GM12878 (cell line): ENCODE measurements around the gene TTC31. TPM values are rescaled to one million over a fixed set of nuclear protein-coding genes. Genes with fewer than 3 reads are reported as not detected.

Source experiments
- ATAC-seq: fragments of 200-7000 bp; cut with Tn5 transposase; 3 replicates; pipeline ENCODE4 v1.9.1; 2020; ENCODE audit warnings: mild to moderate bottlenecking, moderate library complexity
- BruUV-seq: library from RNA; stranded (reverse); fragments of 400-500 nt; replicated peaks from 2 replicates; lab custom pipeline; 2021; lab: Mats Ljungman, UMichigan
- CTCF ChIA-PET: fragments of 300-600 bp; sonication (Branson Sonifier 250); formaldehyde crosslinking; extraction: SDS; loops from one replicate; lab custom pipeline; 2021; ENCODE audit warnings: inconsistent platforms; lab: Yijun Ruan, JAX
- POLR2A ChIA-PET: fragments of 350-600 bp; formaldehyde crosslinking; extraction: SDS; loops from one replicate; lab custom pipeline; 2021; ENCODE audit warnings: inconsistent platforms; lab: Charles Lee
- RAD21 ChIA-PET: fragments of 300-600 bp; sonication (Branson Sonifier 250); formaldehyde crosslinking; loops from one replicate; lab custom pipeline; 2023; ENCODE audit warnings: antibody characterized with exemption; ENCODE audit not compliant: unreplicated experiment; lab: Charles Lee
- SMC1A ChIA-PET: fragments of 300-600 bp; sonication (Branson Sonifier 250); formaldehyde crosslinking; loops from one replicate; lab custom pipeline; 2023; ENCODE audit not compliant: unreplicated experiment, uncharacterized antibody; lab: Charles Lee
- DNase-seq: peaks from one replicate; pipeline ENCODE4 v3.0.0-alpha.2; 2011; ENCODE audit warnings: low read depth, low spot score
- FAIRE-seq: peaks from 3 replicates; lab custom pipeline; 2011; peaks lifted over from hg19 to GRCh38; lab: Jason Lieb, UNC
- H2AFZ ChIP-seq: 2 replicates; pipeline ENCODE4 v1.6.0; 2011; ENCODE audit warnings: low read depth, low read length, control low read depth; ENCODE audit not compliant: control insufficient read depth
- H3K27ac ChIP-seq: 2 replicates; pipeline ENCODE4 v1.5.1; 2011; ENCODE audit warnings: control low read depth; ENCODE audit not compliant: control insufficient read depth, insufficient read depth
- H3K27me3 ChIP-seq, 2 experiments: replicated peaks in 1 of 2; 2 replicates each; pipeline versions ENCODE4 v1.6.0 to v1.6.1; 2011; ENCODE audit warnings: low read length in 1 of 2; ENCODE audit not compliant: control insufficient read depth in 2 of 2, insufficient read depth in 2 of 2
- H3K36me3 ChIP-seq, 2 experiments: 2 replicates each; pipeline ENCODE4 v1.5.1; 2011; ENCODE audit warnings: low read length in 1 of 2; ENCODE audit not compliant: control insufficient read depth in 2 of 2, insufficient read depth in 2 of 2
- H3K4me1 ChIP-seq: 2 replicates; pipeline ENCODE4 v1.6.1; 2011; ENCODE audit warnings: mild to moderate bottlenecking, low read length, moderate library complexity, mixed read lengths; ENCODE audit not compliant: control insufficient read depth, insufficient read depth
- H3K4me2 ChIP-seq: 2 replicates; pipeline ENCODE4 v1.6.0; 2011; ENCODE audit warnings: control low read depth; ENCODE audit not compliant: control insufficient read depth, insufficient read depth
- H3K4me3 ChIP-seq: fragments of 200-600 bp; sonication (generic); 2 replicates; pipeline ENCODE4 v1.5.1; 2016
- H3K79me2 ChIP-seq: 2 replicates; pipeline ENCODE4 v1.6.0; 2011; ENCODE audit warnings: low read length; ENCODE audit not compliant: control insufficient read depth, insufficient read depth
- H3K9ac ChIP-seq: 2 replicates; pipeline ENCODE4 v1.8.0; 2011; ENCODE audit warnings: low read length, control low read depth, mixed read lengths; ENCODE audit not compliant: control insufficient read depth, insufficient read depth
- H3K9me3 ChIP-seq: replicated peaks from 3 replicates; pipeline ENCODE4 v1.5.1; 2011; ENCODE audit warnings: mild to moderate bottlenecking, low read length; ENCODE audit not compliant: control insufficient read depth, insufficient read depth
- H4K20me1 ChIP-seq: 2 replicates; pipeline ENCODE4 v1.6.0; 2011; ENCODE audit not compliant: control insufficient read depth, insufficient read depth
- ATF3 ChIP-seq: IDR thresholded peaks from 2 replicates; pipeline ENCODE4 v1.6.1; 2011; ENCODE audit warnings: low read depth, mild to moderate bottlenecking, low read length, moderate library complexity, borderline replicate concordance; ENCODE audit errors: extremely low read depth
- CREB1 ChIP-seq: IDR thresholded peaks from 2 replicates; pipeline ENCODE4 v1.6.1; 2012; ENCODE audit warnings: low read depth, mild to moderate bottlenecking, inconsistent platforms
- IRF5 ChIP-seq: fragments of 450-650 bp; IDR thresholded peaks from 2 replicates; pipeline ENCODE4 v1.6.1; 2017; ENCODE audit warnings: borderline replicate concordance
- KDM1A ChIP-seq: fragments of 200-600 bp; sonication (generic); IDR thresholded peaks from 2 replicates; pipeline ENCODE4 v1.6.1; 2016; ENCODE audit warnings: borderline replicate concordance
- MTA3 ChIP-seq: IDR thresholded peaks from 2 replicates; pipeline ENCODE4 v1.6.1; 2012; ENCODE audit warnings: low read length, inconsistent platforms, borderline replicate concordance
- NFYB ChIP-seq: IDR thresholded peaks from 2 replicates; pipeline ENCODE4 v1.6.1; 2011; ENCODE audit warnings: low read depth, mild to moderate bottlenecking, low read length, improper control_type of control experiment, moderate library complexity; ENCODE audit not compliant: insufficient read depth
- PAX8 ChIP-seq: fragments of 450-650 bp; IDR thresholded peaks from 2 replicates; pipeline ENCODE4 v1.6.1; 2017; ENCODE audit warnings: mild to moderate bottlenecking, moderate library complexity
- POU2F2 ChIP-seq: IDR thresholded peaks from 3 replicates; pipeline ENCODE4 v1.6.1; 2011; ENCODE audit warnings: low read depth, mild to moderate bottlenecking, low read length, borderline replicate concordance
- RBBP5 ChIP-seq: fragments of 200-600 bp; sonication (generic); conservative IDR thresholded peaks from 2 replicates; pipeline ENCODE4 v1.6.1; 2016
- RFX5 ChIP-seq: IDR thresholded peaks from 2 replicates; pipeline ENCODE4 v1.6.1; 2011; ENCODE audit warnings: low read depth, low read length, improper control_type of control experiment
- SREBF2 ChIP-seq: IDR thresholded peaks from 2 replicates; pipeline ENCODE4 v1.6.1; 2012; ENCODE audit warnings: mild to moderate bottlenecking, low read length
- TCF7 ChIP-seq: IDR thresholded peaks from 2 replicates; pipeline ENCODE4 v1.6.1; 2014; ENCODE audit warnings: antibody characterized with exemption, borderline replicate concordance
- USF1 ChIP-seq: IDR thresholded peaks from 2 replicates; pipeline ENCODE4 v1.6.1; 2011; ENCODE audit warnings: borderline replicate concordance, low read depth, mild to moderate bottlenecking, moderate library complexity, mixed read lengths, low read length; ENCODE audit not compliant: insufficient read depth; ENCODE audit errors: extremely low read length
- WRNIP1 ChIP-seq: IDR thresholded peaks from 2 replicates; pipeline ENCODE4 v1.6.1; 2011; ENCODE audit warnings: low read depth, low read length, improper control_type of control experiment, borderline replicate concordance
- ZBED1 ChIP-seq: IDR thresholded peaks from 2 replicates; pipeline ENCODE4 v1.6.1; 2016; ENCODE audit warnings: borderline replicate concordance
- ZNF687 ChIP-seq: fragments of 450-650 bp; IDR thresholded peaks from 2 replicates; pipeline ENCODE4 v1.6.1; 2017; ENCODE audit warnings: mild to moderate bottlenecking, moderate library complexity
- ZSCAN29 ChIP-seq: fragments of 450-650 bp; IDR thresholded peaks from 2 replicates; pipeline ENCODE4 v1.6.1; 2017; ENCODE audit warnings: mild to moderate bottlenecking, moderate library complexity
- WGBS: methylation state at CpG from one replicate; pipeline ENCODE4 v1.1.6; 2016; ENCODE audit warnings: low lambda C conversion rate; ENCODE audit not compliant: insufficient replicate concordance, insufficient coverage; ENCODE audit errors: missing lambda C conversion rate; 5-methylcytosine and 5-hydroxymethylcytosine counted together
- in situ Hi-C: fragments of 300-500 bp; cut with MboI; formaldehyde crosslinking; loops from 9 replicates; pipeline ENCODE4 v1.14.3; 2018; ENCODE audit warnings: mixed read lengths
- intact Hi-C: fragments of 100-400 bp; cut with micrococcal nuclease; formaldehyde crosslinking; loops from one replicate; pipeline ENCODE4 v1.14.2; 2022; ENCODE audit not compliant: unreplicated experiment
- polyA plus RNA-seq, 11 experiments: library from polyadenylated mRNA; depleted of rRNA in 4 of 11; unstranded in 6 of 11; stranded (reverse) in 5 of 11; fragments of >200 nt; fragmentation: Nextera tagmentation in 4 of 11; fragmentation: Illumina TruSeq in 1 of 11; extraction: Ambion mirVana in 4 of 11; extraction: Trizol in 1 of 11; gene quantifications; 1 replicate in 1 of 11; 2 replicates in 10 of 11; pipeline versions ENCODE4 v1.2.1 to v1.2.3, GENCODE V29; 2011 to 2016; ENCODE audit warnings: inconsistent platforms in 2 of 11, missing spikeins in 2 of 11, low read depth in 1 of 11
- total RNA-seq, 4 experiments: library from RNA; depleted of rRNA in 3 of 4; stranded (reverse); fragments of >200 nt in 3 of 4; fragmentation: Illumina TruSeq in 1 of 4; extraction: Trizol in 1 of 4; gene quantifications; 2 replicates each; pipeline versions ENCODE4 v1.2.1 to v1.2.3, GENCODE V29; 2013 to 2021

The TTC31 gene
- total and polyA plus RNA-seq, 10 of the 15 experiments (the other 5 are each of a cell fraction or from before 2014, with no cell fraction given), result 6.5 to 34.9 (median 25.9) TPM

GRCh38 chr2:74522516-74522915, 39.6 kb downstream of the TTC31 start:
- Histone ChIP-seq H4K20me1 (no peaks in the 10 kb centered on the region), H2AFZ (no peak overlapping the region), H3K27me3 (no peaks in the 10 kb centered on the region), H3K9ac (no peak overlapping the region), H3K36me3 (peaks cover 12 to 17% of the 10 kb centered on the region in 2 experiments), H3K4me3 (no peak overlapping the region), H3K4me1 (peaks cover 11% of the 10 kb centered on the region), H3K4me2 (no peak overlapping the region), H3K9me3 (no peaks in the 10 kb centered on the region), H3K79me2 (peaks cover 4% of the 10 kb centered on the region), H3K27ac (no peak overlapping the region)
- CTCF ChIA-PET, result interaction anchor here (1.0 to 1.2 kb wide), 2 partner anchors 40 to 65 kb away, joined by 4 to 6 read pairs; partner anchors contain the start of genes CCDC142 and TTC31
- POLR2A ChIA-PET, result interaction anchor here (0.5 to 1.8 kb wide), 2 partner anchors 14 to 146 kb away, joined by 3 to 5 read pairs; partner anchors contain the start of gene PCGF1
- no peak for FAIRE-seq
- no peak for DNase-seq
- no peak for ATAC-seq
- intact Hi-C loops (no loop called here), in situ Hi-C loops (no loop called here)
- SMC1A ChIA-PET, result interaction anchor here (0.9 to 2.3 kb wide), 2 partner anchors 16 to 66 kb away, joined by 4 to 8 read pairs; partner anchors contain the start of gene PCGF1
- WGBS, result 85% methylated on average over 3 of the region's 3 CpGs
- RAD21 ChIA-PET, result no interaction called here
- BruUV-seq, result no TSS peak
- TF ChIP-seq PAX8, result no peak
- TF ChIP-seq POU2F2, result no peak
- TF ChIP-seq TCF7, result no peak
- TF ChIP-seq ZNF687, result no peak
- no peak for TF ChIP-seq ZSCAN29
- TF ChIP-seq CREB1, result no peak
- TF ChIP-seq WRNIP1, result no peak
- TF ChIP-seq RBBP5, result no peak
- TF ChIP-seq NFYB, result no peak
- TF ChIP-seq SREBF2, result no peak
- TF ChIP-seq RFX5, result no peak
- no peak for TF ChIP-seq IRF5
- TF ChIP-seq KDM1A, result no peak
- no peak for TF ChIP-seq USF1
- TF ChIP-seq MTA3, result no peak
- TF ChIP-seq ZBED1, result no peak
- no peak for TF ChIP-seq ATF3
